ENCODE results near the gene CD59.
"Not testable (repeated sequence)": the region's sequence is repeated elsewhere in the genome, so short reads cannot be mapped to it uniquely, and the experiment has no call there.

CD59 gene

DNA sequence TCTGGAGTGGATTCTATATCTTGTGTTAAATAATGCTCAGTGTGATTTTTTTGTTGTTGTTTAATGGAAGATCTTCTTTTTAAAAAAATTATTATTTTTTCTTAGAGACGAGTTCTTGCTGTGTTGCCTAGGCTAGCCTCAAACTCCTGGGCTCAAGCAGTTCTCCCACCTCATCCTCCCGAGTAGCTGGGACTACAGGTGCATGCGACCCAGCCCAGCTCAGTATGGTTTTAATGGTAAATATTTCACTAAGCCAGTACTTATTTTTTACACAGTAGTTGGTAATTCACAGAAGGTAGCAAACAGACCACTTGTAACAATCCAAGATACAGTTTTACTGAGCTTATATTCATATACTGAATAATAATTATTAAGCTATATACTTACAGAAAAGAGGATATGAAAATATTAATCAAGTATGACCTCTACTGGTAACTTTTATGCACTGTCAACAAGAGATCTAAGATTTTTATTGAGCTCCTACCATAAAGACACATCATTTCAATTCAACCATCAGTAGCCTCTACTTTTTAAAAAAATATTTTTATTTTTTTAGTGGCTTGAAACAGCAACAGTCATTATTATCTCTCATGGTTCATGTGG, 6.1 kb upstream of the CD59 start:
- no peak for DNase-seq (ENCODE audit: low read depth in 2 of 2)

DNA sequence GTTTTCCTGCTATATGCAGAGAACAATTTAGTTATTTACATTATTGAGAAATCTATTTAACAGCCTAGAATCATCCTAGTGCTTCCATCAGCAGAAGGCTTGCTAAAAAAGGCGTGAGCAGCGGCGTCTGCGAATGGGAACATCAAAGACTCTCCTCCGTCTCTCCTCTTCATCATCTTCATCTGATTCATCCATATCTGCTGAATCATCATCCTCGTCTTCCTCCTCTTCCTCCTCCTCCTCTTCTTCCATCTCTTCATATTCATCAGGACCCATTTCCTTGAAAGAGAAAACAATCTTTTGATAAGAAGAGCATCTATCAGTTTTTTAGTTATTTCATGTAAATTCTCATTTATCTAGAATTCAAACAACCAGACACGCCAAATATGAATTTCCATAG, 5.6 kb upstream of the CD59 start:
- no peak for DNase-seq (ENCODE audit: low read depth in 2 of 2)

DNA sequence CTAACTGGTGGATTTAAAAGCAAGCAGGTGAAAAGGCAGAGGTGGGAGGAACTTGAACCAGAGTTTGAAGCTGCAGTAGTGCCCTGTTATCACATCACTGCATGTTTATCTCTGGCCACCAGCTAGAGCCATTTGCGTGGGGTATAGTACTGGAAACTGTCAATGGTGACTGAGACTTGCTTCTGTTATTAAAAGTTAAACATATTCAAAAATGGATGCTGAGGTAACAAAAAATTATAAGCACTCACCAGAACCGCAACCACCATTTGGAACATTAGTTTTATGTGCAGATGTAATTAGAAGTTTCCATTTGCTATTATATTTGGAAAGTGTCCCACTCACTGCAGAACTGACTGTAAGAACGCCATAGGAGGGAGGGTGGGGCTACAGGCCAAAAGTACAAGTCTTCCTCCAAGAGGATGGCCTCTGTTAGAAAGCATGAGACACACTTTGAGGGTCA, 1.2 kb upstream of the CD59 start:
- DNase-seq (ENCODE audit: low read depth in 2 of 2), result no peak

DNA sequence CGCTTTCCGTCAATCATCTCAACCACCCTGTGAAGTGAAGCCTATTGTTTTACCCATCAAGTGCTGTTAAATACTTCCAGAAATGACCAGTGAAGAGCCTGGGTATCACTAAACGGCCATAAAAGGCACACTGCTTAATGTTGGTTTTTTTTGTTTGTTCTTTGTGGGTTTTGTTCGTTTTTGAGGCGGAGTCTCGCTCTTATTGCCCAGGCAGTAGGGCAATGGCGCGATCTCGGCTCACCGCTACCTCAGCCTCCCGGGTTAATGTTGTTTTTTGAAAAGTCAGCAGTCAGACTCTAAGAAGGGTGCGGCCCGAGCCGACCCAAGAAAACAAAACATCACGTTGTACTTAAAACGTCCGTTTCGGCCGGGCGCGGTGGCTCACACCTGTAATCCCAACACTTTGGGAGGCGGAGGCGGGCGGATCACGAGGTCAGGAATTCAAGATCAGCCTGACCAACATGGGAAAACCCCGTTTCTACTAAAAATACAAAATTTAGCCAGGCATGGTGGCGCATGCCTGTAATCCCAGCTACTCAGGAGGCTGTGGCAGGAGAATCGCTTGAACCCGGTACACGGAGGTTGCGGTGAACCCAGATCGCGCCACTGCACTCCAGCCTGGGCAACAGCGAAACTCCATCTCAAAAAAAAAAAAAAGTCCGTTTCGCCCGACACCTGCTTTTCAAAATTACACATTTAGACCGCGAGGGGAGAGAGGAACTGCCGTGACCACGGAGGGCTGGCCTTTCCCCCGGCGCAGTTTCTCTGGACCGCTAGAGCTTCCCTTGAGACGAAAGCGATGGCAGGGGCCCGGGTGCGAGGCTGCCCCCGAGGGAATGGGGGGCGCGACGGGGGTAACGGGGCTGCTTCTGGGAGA, 714 bp downstream of the CD59 start:
- no peak for DNase-seq (ENCODE audit: low read depth in 2 of 2)

DNA sequence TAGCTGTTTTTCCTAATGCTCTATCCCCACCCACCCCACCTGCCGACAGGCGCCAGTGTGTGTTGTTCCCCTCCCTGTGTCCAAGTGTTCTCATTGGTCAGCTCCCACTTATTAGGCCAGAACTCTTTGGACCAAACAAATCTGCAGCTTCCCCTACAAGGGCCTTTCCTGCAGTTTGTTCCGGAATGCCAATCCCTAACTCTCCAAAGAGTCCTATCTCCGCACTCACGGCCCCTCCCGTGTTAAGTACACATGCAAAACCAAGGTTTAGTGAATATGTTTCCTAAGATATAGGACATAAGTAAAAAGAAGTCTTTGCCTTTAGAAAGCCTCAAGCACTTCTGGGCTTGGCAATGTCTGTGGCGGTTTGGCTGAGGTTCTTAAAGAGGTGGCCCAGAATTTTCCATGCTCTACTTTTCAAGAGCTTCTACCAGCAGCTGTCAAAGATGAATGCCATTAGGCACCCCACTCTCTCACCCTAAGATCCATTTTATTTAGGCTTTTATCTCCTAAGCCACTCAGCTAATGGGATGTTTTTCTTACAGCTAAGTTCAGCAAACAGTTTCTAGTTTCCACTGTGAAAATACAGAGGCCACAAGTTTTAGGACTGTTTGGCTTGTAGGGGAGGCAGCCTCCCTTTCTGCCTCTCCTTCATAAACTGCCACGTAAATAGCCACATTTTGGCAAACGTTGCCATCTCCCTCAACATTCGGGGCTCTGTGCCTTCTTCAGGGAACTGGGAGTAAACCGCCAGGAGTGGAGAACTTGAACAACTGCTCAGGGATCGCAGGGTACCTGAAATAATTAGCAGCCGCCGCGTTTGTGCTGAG, 1.6 kb downstream of the CD59 start:
- DNase-seq (ENCODE audit: low read depth in 2 of 2), result no peak

DNA sequence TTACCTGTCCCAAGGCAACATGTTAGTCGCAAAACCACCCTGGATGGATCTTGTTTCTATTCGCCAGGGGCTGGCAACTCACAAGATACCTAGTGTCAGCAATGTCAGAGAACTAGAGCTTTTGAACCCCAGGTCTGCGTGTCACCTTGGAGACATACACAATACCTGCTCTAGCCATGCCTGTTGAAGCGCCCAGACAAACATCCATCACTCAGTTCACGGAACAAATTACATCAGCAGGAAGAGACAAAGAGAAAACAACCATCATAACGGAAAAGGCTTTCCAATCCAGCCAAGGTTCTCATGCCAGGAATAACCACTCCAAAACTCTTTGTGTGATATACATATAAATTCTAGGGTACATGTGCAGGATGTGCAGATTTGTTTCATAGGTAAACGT, 2.2 kb downstream of the CD59 start:
- DNase-seq (ENCODE audit: low read depth in 2 of 2), result no peak

DNA sequence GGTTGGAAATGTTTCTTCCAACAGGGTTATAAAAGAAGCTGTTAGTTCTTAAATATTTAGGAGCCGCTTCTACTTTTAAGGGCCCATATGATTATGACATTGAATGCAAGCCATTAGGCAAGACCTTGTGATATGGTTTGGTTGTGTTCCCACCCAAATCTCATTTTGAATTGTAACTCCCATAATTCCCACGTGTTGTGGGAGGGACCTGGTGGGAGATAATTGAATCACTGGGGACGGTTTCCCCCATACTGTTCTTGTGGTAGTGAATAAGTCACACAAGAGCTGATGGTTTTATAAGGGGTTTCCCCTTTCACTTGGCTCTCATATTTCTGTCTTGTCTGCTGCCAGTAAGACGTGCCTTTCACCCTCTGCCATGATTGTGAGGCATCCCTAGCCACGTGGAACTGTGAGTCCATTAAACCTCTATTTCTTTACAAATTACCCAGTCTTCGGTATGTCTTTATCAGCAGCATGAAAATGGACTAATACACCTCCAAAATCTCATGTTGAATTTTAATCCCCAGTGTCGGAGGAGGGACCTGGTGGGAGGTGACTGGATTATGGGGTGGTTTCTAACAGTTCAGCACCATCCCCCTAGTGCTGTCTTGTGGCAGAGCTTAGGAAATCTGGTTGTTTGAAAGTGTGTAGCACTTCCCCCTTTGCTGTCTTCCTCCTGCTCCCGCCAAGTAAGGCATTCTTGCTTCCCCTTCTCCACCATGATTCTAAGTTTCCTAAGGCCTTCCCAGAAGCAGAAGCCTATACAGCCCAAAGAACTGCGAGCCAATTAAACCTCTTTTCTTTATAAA, 4.3 kb downstream of the CD59 start:
- DNase-seq (ENCODE audit: low read depth in 2 of 2), result no peak

DNA sequence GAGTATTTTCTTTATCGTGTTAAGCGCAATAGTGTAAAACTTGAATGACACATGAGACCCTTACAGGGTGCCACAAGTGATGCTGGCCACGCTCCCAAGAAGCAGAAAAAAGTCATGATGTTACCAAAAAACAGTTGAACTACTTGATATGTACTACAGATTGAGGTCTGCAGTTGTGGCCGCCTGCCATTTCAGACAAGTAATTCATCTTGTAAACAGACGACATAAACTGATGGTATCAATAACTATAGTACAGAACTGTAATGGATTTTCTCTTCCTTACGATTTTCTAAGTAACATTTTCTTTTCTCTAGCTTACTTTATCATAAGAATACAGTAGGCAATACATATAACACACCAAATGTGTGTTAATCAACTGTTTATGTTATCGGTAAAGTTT, 5.5 kb downstream of the CD59 start:
- DNase-seq (ENCODE audit: low read depth in 2 of 2), result no peak

DNA sequence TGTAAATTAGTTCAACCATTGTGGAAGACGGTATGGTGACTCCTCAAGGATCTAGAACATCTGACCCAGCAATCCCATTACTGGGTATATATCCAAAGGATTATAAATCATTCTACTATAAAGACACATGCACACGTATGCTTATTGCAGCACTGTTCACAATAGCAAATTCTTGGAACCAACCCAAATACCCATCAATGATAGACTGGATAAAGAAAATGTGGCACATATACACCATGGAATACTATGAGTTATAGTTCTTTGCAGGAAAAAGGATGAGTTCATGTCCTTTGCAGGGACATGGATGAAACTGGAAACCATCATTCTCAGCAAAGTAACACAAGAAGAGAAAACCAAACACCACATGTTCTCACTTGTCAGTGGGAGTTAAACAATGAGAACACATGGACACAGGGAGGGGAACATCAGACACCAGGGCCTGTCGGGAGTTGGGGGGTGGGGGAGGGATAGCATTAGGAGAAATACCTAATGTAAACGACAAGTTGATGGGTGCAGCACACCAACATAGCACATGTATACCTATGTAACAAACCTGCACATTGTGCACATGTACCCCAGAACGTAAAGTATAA, 7.1 kb downstream of the CD59 start:
- DNase-seq (ENCODE audit: low read depth in 2 of 2), result not testable (repeated sequence)

DNA sequence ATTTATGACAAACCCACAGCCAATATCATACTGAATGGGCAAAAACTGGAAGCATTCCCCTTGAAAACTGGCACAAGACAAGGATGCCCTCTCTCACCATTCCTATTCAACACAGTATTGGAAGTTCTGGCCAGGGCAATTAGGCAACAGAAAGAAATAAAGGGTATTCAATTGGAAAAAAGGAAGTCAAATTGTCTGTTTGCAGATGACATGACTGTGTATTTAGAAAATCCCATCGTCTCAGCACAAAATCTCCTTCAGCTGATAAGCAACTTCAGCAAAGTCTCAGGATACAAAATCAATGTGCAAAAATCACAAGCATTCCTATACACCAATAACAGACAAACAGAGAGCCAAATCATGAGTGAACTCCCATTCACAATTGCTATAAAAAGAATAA, 8.7 kb downstream of the CD59 start:
- not testable (repeated sequence) for DNase-seq (ENCODE audit: low read depth in 2 of 2)

DNA sequence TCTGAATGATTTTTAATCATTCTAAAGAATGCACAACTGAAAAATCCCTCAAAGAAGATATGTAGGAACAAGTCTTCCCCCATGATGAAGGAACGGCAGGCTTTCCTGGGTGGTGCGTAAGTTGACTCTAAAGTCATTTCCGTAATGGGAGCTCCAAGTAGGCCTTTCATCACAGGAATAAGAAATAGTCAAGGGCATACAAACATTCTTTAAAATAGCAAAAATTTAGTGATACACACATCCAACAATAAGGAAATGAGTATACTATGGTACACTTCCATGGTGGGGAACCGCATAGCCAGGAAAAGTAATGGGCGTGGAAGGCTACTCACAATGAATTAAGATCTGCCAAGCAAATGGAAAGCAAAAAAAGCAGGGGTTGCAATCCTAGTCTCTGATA, 10.7 kb downstream of the CD59 start:
- no peak for DNase-seq (ENCODE audit: low read depth in 2 of 2)

DNA sequence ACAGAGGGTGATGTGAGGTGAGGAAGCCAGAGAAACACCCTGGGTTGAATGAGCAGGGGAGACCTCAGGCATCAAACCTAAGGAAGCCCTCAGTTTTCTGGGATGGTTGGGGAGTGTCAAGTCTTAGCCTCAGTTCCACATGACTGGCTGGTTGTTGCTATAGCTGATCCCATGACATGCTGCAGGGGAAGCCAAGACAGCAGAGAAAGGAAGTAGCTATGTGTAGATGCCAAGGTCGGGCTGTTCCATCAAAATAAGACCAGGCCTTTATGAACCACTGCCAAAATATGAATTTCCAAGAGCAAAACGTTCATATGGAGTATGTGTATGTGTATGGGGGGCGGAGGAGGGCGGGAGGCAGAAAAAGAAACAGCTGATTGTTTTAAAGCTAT, 11.6 kb downstream of the CD59 start:
- no peak for DNase-seq (ENCODE audit: low read depth in 2 of 2)

DNA sequence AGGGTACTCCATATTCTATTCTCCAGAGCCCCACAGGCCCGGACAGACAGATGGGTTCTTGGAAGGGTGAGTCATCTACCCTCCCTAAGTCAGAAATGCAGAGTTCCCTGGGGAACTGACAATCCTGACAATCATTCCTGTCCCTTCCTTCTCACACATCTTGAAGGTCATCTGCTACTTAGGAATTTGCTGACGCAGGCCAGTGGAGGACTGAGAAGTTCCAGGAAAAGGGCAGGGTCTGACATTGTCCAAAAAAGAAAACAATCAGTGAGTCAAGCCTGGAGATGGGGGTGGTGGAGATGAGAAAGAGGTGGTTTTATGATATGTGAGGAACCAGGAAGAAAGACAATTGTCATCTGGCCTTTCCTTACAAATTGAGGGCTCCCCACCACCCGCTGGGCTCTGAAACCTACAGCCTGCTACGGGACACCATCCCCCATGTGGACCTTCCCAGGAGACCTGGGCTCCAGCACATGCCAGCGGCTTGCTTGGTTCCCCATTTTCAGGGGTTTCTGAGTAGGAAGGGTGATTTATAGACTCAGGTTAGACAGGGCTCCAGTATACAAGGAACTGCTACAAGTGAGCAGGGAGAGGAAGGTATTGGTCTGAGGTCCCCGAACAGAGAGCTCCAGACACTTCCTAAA, 12.9 kb downstream of the CD59 start:
- DNase-seq (ENCODE audit: low read depth in 2 of 2), result no peak

DNA sequence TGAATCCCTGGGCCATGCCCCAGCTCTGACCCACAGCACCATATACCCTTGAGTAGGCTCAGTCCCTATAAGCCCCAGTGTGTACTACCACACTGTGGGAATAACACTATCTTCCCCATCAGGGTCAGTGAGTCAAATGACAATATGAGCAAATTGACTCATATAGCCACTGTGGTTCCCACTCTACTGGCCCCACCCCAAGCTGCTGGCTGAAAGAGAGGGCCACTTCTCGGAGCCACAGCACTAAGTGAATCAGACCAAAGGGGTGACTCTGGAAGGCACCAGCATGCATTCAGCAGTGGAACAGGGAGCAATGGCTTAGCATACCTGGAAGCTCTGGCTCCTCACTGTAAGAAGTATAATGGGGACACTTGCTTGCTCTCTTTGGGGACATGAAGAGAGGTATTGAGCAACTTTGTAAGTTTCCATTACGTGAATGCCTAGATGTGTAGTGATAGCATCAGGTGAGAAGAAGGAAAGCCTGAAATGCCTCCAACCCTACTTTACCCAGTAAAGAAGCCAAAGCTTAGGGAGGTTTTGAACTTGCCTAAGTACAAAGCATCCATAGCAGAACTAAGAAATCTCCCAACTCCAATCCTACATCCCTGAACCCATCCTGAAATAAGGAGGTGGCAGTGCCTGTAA, 13.5 kb downstream of the CD59 start:
- no peak for DNase-seq (ENCODE audit: low read depth in 2 of 2)

DNA sequence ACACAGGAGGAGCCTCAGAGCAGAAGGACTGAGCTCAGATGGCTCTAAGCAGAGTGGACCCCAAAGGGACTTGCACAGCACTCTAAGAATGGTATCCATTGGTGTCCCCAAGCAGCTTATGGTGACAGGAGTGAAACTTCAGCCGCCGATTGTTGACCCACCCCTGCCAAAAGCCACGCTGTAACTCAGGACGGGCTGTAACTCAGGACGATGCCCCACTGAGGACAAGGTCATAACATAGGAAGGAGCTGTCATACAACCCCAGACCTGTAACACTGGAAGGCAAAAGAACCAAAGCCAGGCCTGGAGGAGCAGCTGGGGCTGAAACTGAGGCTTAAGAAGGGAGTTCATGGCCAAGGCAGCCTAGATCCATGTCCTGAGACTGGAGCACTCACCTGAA, 14.2 kb downstream of the CD59 start:
- DNase-seq (ENCODE audit: low read depth in 2 of 2), result no peak

DNA sequence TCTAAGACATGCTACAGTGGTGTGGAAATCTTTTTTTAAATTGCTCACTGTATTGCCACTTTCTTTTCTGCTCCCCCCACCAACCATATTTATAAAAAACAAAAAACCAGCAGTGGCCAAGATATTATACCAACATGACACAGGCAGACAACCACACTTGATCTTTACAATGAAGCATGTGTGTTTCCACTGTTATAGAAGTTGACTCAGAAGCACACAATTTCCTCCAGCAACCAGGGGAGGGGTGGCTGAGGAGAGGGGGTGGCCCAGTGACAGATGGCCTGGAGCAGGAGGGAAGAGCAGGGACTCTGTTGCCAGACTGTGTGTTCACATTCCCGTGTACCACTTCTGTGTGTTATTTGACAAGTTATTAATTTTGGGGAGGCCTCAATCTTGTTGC, 14.8 kb downstream of the CD59 start:
- DNase-seq (ENCODE audit: low read depth in 2 of 2), result no peak

DNA sequence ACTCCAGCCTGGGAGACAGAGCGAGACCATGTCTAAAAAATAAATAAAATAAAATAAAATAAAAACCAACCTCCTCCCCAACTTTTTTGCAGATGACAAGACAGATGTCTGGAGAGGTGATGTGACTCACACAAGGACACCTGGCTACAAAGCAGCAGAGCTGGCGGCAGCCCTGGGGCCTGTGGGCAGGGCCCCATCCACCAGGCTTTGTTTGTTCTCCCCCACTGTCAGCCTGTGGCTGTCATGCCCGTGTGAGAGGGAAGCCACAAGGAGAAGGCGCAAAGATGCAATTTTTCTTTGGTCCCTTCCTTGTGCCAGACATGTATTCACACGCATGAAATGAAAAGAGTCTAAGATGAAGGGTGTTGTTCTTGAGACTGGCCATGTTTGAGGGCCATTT, 16.6 kb downstream of the CD59 start:
- no peak for DNase-seq (ENCODE audit: low read depth in 2 of 2)

DNA sequence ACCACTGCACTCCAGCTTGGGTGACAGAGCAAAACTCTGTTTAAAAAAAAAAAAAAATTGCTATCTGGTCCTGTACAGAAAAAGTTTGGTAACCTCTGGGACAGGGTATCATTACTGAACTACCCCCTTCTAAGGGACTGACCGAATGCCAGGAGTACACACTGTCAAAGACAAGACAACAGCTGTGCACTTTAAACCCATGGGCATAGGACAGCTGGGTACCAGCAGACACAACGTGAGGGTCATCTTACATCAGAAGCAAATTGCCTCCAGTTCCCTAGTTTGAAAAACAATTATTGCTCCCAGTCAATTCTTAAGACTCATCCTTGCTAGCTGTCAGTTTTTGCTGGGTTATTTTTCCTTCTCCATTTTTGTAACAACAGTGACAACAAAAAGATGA, 17.8 kb downstream of the CD59 start:
- no peak for DNase-seq (ENCODE audit: low read depth in 2 of 2)

DNA sequence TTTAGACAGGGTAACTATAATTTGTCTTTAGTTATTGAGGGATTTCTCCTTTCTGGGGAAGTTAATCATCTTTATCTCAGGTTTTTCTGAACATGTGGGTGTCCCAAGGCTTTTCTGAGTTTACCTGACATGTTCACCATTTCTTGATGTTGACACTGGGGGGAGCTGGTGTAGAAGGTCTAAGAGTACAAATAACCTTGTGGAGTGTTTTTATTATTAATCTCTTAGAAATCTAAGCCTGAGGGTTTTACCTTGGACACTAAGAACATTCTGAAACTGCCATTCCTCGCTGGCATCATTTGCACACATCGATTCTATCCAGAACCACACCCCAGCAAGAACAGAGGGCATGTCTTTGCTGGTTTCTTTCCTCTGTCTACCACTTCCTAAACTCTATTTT, 20.0 kb downstream of the CD59 start:
- no peak for DNase-seq (ENCODE audit: low read depth in 2 of 2)

DNA sequence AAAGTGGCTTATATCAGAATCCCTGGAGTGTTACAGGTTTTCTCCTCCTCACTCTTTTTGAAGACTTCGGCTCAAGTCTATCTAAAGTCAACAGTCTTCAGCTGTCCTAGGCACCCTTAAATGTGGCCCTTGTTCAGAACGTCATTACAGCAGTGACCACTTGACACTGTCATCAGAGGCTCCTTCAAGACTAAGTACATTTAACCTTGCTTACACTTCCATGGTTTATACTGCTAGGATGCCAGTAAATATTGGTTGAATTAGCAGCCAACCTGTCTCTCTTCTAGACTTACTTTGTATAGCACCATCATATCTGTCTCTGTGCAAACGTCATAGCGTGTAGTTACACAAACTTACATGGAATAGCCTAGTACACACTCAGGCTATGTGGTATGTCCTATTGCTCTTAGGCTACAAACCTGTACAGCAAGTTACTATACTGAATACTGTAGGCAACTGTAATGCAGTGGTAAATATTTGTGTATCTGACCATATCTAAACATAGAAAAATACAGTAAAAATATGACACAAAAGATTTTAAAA, 22.3 kb downstream of the CD59 start:
- DNase-seq (ENCODE audit: low read depth in 2 of 2), result no peak
